Measurements from ENCODE around the gene GRM4.

GRM4 gene

GRCh38 chr6:34120953-34121675, 24.8 kb downstream of the GRM4 start:
- H3K4me3 Mint-ChIP-seq: no peak overlapping the region
- no peak overlapping the region for H3K27ac Mint-ChIP-seq
- H3K9me3 Mint-ChIP-seq: no peaks in the 10 kb centered on the region
- peaks cover 42% of the 10 kb centered on the region for H3K27me3 Mint-ChIP-seq (ENCODE audit: low read depth)
- H3K36me3 Mint-ChIP-seq (ENCODE audit: low read depth): no peaks in the 10 kb centered on the region
- H3K4me1 Mint-ChIP-seq: no peaks in the 10 kb centered on the region
- no peak for TF ChIP-seq CTCF (IDR thresholded peaks at IDR 0.05; ENCODE audit: unreplicated experiment in 3 of 3)

- no peak for TF ChIP-seq CTCF (IDR thresholded peaks at IDR 0.05; ENCODE audit: unreplicated experiment in 3 of 3)
- Mint-ChIP-seq H3K4me1 (no peaks in the 10 kb centered on the region), H3K36me3 (ENCODE audit: low read depth) (no peaks in the 10 kb centered on the region), H3K4me3 (no peak overlapping the region), H3K9me3 (no peaks in the 10 kb centered on the region), H3K27me3 (ENCODE audit: low read depth) (peaks cover 69% of the 10 kb centered on the region), H3K27ac (no peak overlapping the region)
These were observed 30.0 kb downstream of the GRM4 start for GRCh38 chr6:34115915-34116314.

- no peaks in the 10 kb centered on the region for H3K9me3 Mint-ChIP-seq
- H3K4me3 Mint-ChIP-seq: no peak overlapping the region
- no peak for TF ChIP-seq CTCF (IDR thresholded peaks at IDR 0.05; ENCODE audit: unreplicated experiment in 3 of 3)
- H3K36me3 Mint-ChIP-seq (ENCODE audit: low read depth): no peaks in the 10 kb centered on the region
- peaks cover 66% of the 10 kb centered on the region for H3K27me3 Mint-ChIP-seq (ENCODE audit: low read depth)
- no peaks in the 10 kb centered on the region for H3K4me1 Mint-ChIP-seq
- H3K27ac Mint-ChIP-seq: no peak overlapping the region
These were observed 30.5 kb downstream of the GRM4 start for GRCh38 chr6:34115403-34115795.

GRCh38 chr6:34114695-34115402, 31.0 kb downstream of the GRM4 start:
- no peaks in the 10 kb centered on the region for H3K36me3 Mint-ChIP-seq (ENCODE audit: low read depth)
- H3K9me3 Mint-ChIP-seq: no peaks in the 10 kb centered on the region
- H3K4me3 Mint-ChIP-seq: no peak overlapping the region
- no peak overlapping the region for H3K27ac Mint-ChIP-seq
- no peak for TF ChIP-seq CTCF (IDR thresholded peaks at IDR 0.05; ENCODE audit: unreplicated experiment in 3 of 3)
- H3K4me1 Mint-ChIP-seq: no peaks in the 10 kb centered on the region
- H3K27me3 Mint-ChIP-seq (ENCODE audit: low read depth): peaks cover 69% of the 10 kb centered on the region

GRCh38 chr6:34113532-34113931, 32.4 kb downstream of the GRM4 start:
- TF ChIP-seq CTCF (IDR thresholded peaks at IDR 0.05; ENCODE audit: unreplicated experiment in 3 of 3): no peak
- no peaks in the 10 kb centered on the region for H3K9me3 Mint-ChIP-seq

GRCh38 chr6:34112126-34112525, 33.8 kb downstream of the GRM4 start:
- Mint-ChIP-seq H3K27me3 (ENCODE audit: low read depth) (peaks cover 69% of the 10 kb centered on the region), H3K4me3 (no peak overlapping the region), H3K36me3 (ENCODE audit: low read depth) (no peaks in the 10 kb centered on the region), H3K9me3 (no peaks in the 10 kb centered on the region), H3K4me1 (no peaks in the 10 kb centered on the region), H3K27ac (no peak overlapping the region)
- no peak for TF ChIP-seq CTCF (IDR thresholded peaks at IDR 0.05; ENCODE audit: unreplicated experiment in 3 of 3)

More at GRCh38 chr6:34113532-34113931, 32.4 kb downstream of the GRM4 start:
- no peak overlapping the region for H3K4me3 Mint-ChIP-seq
- H3K4me1 Mint-ChIP-seq: no peaks in the 10 kb centered on the region
- peaks cover 74% of the 10 kb centered on the region for H3K27me3 Mint-ChIP-seq (ENCODE audit: low read depth)
- no peaks in the 10 kb centered on the region for H3K36me3 Mint-ChIP-seq (ENCODE audit: low read depth)
- H3K27ac Mint-ChIP-seq: no peak overlapping the region

Measured in nephron (organoid).